GM18508 (cell line): ENCODE measurements around the gene LRSAM1.

Source experiments
- ATAC-seq: cut with Tn5 transposase; IDR thresholded peaks from one replicate; pipeline ENCODE4 v1.9.1; 2021; ENCODE audit warnings: moderate number of reproducible peaks; ENCODE audit not compliant: insufficient read depth, unreplicated experiment

Gene LRSAM1

GRCh38 chr9:127527560-127528268, 76.4 kb downstream of the LRSAM1 start:
- ATAC-seq, result no peak

GRCh38 chr9:127528422-127529251, 77.3 kb downstream of the LRSAM1 start:
- ATAC-seq, result no peak

- ATAC-seq, result no peak
Measured at GRCh38 chr9:127529671-127530070, 78.4 kb downstream of the LRSAM1 start.

GRCh38 chr9:127530206-127530941, 79.1 kb downstream of the LRSAM1 start:
- ATAC-seq, result no peak

- no peak for ATAC-seq
Measured at GRCh38 chr9:127531676-127532075, 80.4 kb downstream of the LRSAM1 start.

GRCh38 chr9:127534250-127534906, 83.1 kb downstream of the LRSAM1 start:
- no peak for ATAC-seq

- ATAC-seq, result no peak
Measured at GRCh38 chr9:127534931-127535330, 83.6 kb downstream of the LRSAM1 start.

- no peak for ATAC-seq
Measured at GRCh38 chr9:127535396-127535795, 84.1 kb downstream of the LRSAM1 start.

- ATAC-seq, result no peak
Measured at GRCh38 chr9:127535834-127536233, 84.5 kb downstream of the LRSAM1 start.

- no peak for ATAC-seq
Measured at GRCh38 chr9:127536499-127536898, 85.2 kb downstream of the LRSAM1 start.

GRCh38 chr9:127537014-127537413, 85.7 kb downstream of the LRSAM1 start:
- ATAC-seq, result no peak

- no peak for ATAC-seq
Measured at GRCh38 chr9:127537792-127538191, 86.5 kb downstream of the LRSAM1 start.

- no peak for ATAC-seq
Measured at GRCh38 chr9:127538849-127539258, 87.5 kb downstream of the LRSAM1 start.

GRCh38 chr9:127539259-127539981, 88.1 kb downstream of the LRSAM1 start:
- ATAC-seq, result no peak

GRCh38 chr9:127539982-127540663, 88.8 kb downstream of the LRSAM1 start:
- no peak for ATAC-seq

- ATAC-seq, result no peak
Measured at GRCh38 chr9:127540664-127541041, 89.3 kb downstream of the LRSAM1 start.

GRCh38 chr9:127541176-127541575, 89.9 kb downstream of the LRSAM1 start:
- ATAC-seq, result no peak

- no peak for ATAC-seq
Measured at GRCh38 chr9:127541865-127542264, 90.6 kb downstream of the LRSAM1 start.

- no peak for ATAC-seq
Measured at GRCh38 chr9:127543221-127543620, 91.9 kb downstream of the LRSAM1 start.
